H1 (cell line): Measurements from ENCODE around the gene BCAP31. TPM values are rescaled to one million over a fixed set of nuclear protein-coding genes. Genes with fewer than 3 reads are reported as not detected.
"Not testable (repeated sequence)": the region's sequence is repeated elsewhere in the genome, so short reads cannot be mapped to it uniquely, and the experiment has no call there.

Experiments used
- CTCF ChIA-PET: fragments of 300-600 bp; sonication (Branson Sonifier 250); formaldehyde crosslinking; loops from one replicate; lab custom pipeline; 2021; ENCODE audit not compliant: partially characterized antibody; lab: Charles Lee
- POLR2A ChIA-PET: fragments of 300-600 bp; sonication (Branson Sonifier 250); formaldehyde crosslinking; loops from one replicate; lab custom pipeline; 2021; ENCODE audit warnings: inconsistent platforms; ENCODE audit not compliant: partially characterized antibody; lab: Charles Lee
- DNase-seq, 2 experiments: peaks; one replicate each; pipeline versions ENCODE4 v3.0.0 to v3.0.0-alpha.2; 2010 to 2022; ENCODE audit warnings: low spot score in 2 of 2, low read depth in 1 of 2, mixed read lengths in 1 of 2
- FAIRE-seq: peaks from 2 replicates; lab custom pipeline; 2011; peaks lifted over from hg19 to GRCh38; lab: Jason Lieb, UNC
- H2AFZ ChIP-seq: 2 replicates; pipeline ENCODE4 v1.8.1; 2012; ENCODE audit warnings: low read length, inconsistent platforms
- H2AK5ac ChIP-seq: 2 replicates; pipeline ENCODE4 v1.6.1; 2013; ENCODE audit warnings: low read depth, low read length
- H2BK120ac ChIP-seq: replicated peaks from 2 replicates; pipeline ENCODE3; 2013; ENCODE audit warnings: low read depth, low read length, inconsistent platforms
- H2BK12ac ChIP-seq: 2 replicates; pipeline ENCODE4 v1.6.1; 2013; ENCODE audit warnings: low read depth, low read length
- H2BK15ac ChIP-seq: 2 replicates; pipeline ENCODE4 v1.6.1; 2013; ENCODE audit warnings: low read length
- H2BK20ac ChIP-seq: 2 replicates; pipeline ENCODE4 v1.6.1; 2013; ENCODE audit warnings: low read length
- H2BK5ac ChIP-seq: 2 replicates; pipeline ENCODE4 v1.6.1; 2013; ENCODE audit warnings: low read depth, low read length
- H3K14ac ChIP-seq: 2 replicates; pipeline ENCODE4 v1.6.1; 2013; ENCODE audit warnings: inconsistent platforms; ENCODE audit not compliant: insufficient read length
- H3K18ac ChIP-seq: 2 replicates; pipeline ENCODE4 v1.6.1; 2013; ENCODE audit warnings: low read length; ENCODE audit errors: extremely low read depth
- H3K23ac ChIP-seq: 2 replicates; pipeline ENCODE4 v1.6.1; 2013; ENCODE audit warnings: inconsistent platforms; ENCODE audit not compliant: insufficient read length
- H3K23me2 ChIP-seq: 2 replicates; pipeline ENCODE4 v1.6.1; 2013; ENCODE audit warnings: low read depth, low read length
- H3K27ac ChIP-seq: 2 replicates; pipeline ENCODE4 v1.6.1; 2011; ENCODE audit warnings: low read depth, low read length, inconsistent platforms
- H3K27me3 ChIP-seq, 4 experiments: replicated peaks in 1 of 4; 1 replicate in 1 of 4; 2 replicates in 3 of 4; pipeline versions ENCODE4 v1.6.1 to v1.8.1; 2011 to 2013; ENCODE audit warnings: low read length in 3 of 4, mild to moderate bottlenecking in 3 of 4, inconsistent platforms in 2 of 4, mixed read lengths in 2 of 4, moderate library complexity in 1 of 4; ENCODE audit not compliant: control insufficient read depth in 3 of 4, insufficient read depth in 3 of 4; ENCODE audit errors: extremely low read depth in 1 of 4
- H3K36me3 ChIP-seq, 4 experiments: 2 replicates each; pipeline versions ENCODE4 v1.6.1 to v1.8.1; 2011 to 2013; ENCODE audit warnings: mild to moderate bottlenecking in 4 of 4, low read length in 3 of 4, moderate library complexity in 2 of 4, control low read depth in 1 of 4, inconsistent platforms in 1 of 4; ENCODE audit not compliant: insufficient read depth in 4 of 4, control insufficient read depth in 2 of 4
- H3K4ac ChIP-seq: replicated peaks from 2 replicates; pipeline ENCODE3; 2013; ENCODE audit warnings: low read length, low read depth, mixed read lengths, inconsistent platforms; ENCODE audit not compliant: insufficient read length
- H3K4me1 ChIP-seq, 4 experiments: replicated peaks in 1 of 4; 1 replicate in 1 of 4; 2 replicates in 3 of 4; pipeline versions ENCODE4 v1.6.1 to v1.8.1; 2011 to 2013; ENCODE audit warnings: low read length in 3 of 4, inconsistent platforms in 2 of 4, mixed read lengths in 1 of 4; ENCODE audit not compliant: insufficient read depth in 4 of 4, control insufficient read depth in 3 of 4
- H3K4me2 ChIP-seq, 2 experiments: 2 replicates each; pipeline versions ENCODE4 v1.6.1 to v1.8.1; 2011 to 2013; ENCODE audit warnings: low read depth in 2 of 2, low read length in 2 of 2, control low read depth in 1 of 2, inconsistent platforms in 1 of 2, mild to moderate bottlenecking in 1 of 2; ENCODE audit not compliant: insufficient read depth in 1 of 2
- H3K4me3 ChIP-seq, 4 experiments: fragments of 200-600, 300-600 bp in 1 of 4; sonication (generic), shearing (Covaris generic), sonication (Bioruptor Twin) in 1 of 4; 2 replicates each; pipeline versions ENCODE4 v1.5.1 to v1.8.1; 2011 to 2016; ENCODE audit warnings: low read length in 4 of 4, low read depth in 3 of 4, control low read depth in 2 of 4, inconsistent platforms in 2 of 4, mild to moderate bottlenecking in 2 of 4, mixed read lengths in 1 of 4, moderate library complexity in 1 of 4; ENCODE audit not compliant: insufficient read depth in 2 of 4; ENCODE audit errors: extremely low read depth in 1 of 4
- H3K56ac ChIP-seq: replicated peaks from 2 replicates; pipeline ENCODE3; 2013; ENCODE audit warnings: low read depth, mild to moderate bottlenecking, mixed read lengths, low read length, inconsistent platforms; ENCODE audit not compliant: insufficient read length
- H3K79me1 ChIP-seq: 2 replicates; pipeline ENCODE4 v1.6.1; 2013; ENCODE audit warnings: low read depth, low read length, control low read depth
- H3K79me2 ChIP-seq, 2 experiments: 2 replicates each; pipeline versions ENCODE4 v1.6.1 to v1.8.1; 2012 to 2013; ENCODE audit warnings: low read length in 2 of 2, mild to moderate bottlenecking in 2 of 2, inconsistent platforms in 1 of 2; ENCODE audit not compliant: insufficient read depth in 2 of 2, control insufficient read depth in 1 of 2
- H3K9ac ChIP-seq, 4 experiments: replicated peaks in 1 of 4; 1 replicate in 1 of 4; 2 replicates in 3 of 4; pipeline versions ENCODE4 v1.6.1 to v1.8.1; 2011 to 2013; ENCODE audit warnings: low read depth in 3 of 4, low read length in 3 of 4, control low read depth in 2 of 4, mild to moderate bottlenecking in 2 of 4, moderate library complexity in 2 of 4, inconsistent platforms in 1 of 4; ENCODE audit errors: extremely low read depth in 1 of 4
- H3K9me3 ChIP-seq, 2 experiments: 2 replicates each; pipeline versions ENCODE4 v1.6.1 to v1.8.1; 2012 to 2013; ENCODE audit warnings: mild to moderate bottlenecking in 2 of 2, moderate library complexity in 2 of 2, control low read depth in 1 of 2, inconsistent platforms in 1 of 2, low read depth in 1 of 2, low read length in 1 of 2, mixed read lengths in 1 of 2; ENCODE audit not compliant: insufficient read depth in 2 of 2
- H4K20me1 ChIP-seq, 2 experiments: replicated peaks in 1 of 2; 2 replicates each; pipeline versions ENCODE3 to v1.8.1; 2011 to 2013; ENCODE audit warnings: inconsistent platforms in 2 of 2, low read length in 2 of 2, mild to moderate bottlenecking in 1 of 2; ENCODE audit not compliant: insufficient read depth in 2 of 2, control insufficient read depth in 1 of 2
- H4K5ac ChIP-seq: 2 replicates; pipeline ENCODE4 v1.6.1; 2013; ENCODE audit warnings: low read length, low read depth, mixed read lengths, inconsistent platforms; ENCODE audit not compliant: insufficient read length
- H4K8ac ChIP-seq: 2 replicates; pipeline ENCODE4 v1.8.0; 2013; ENCODE audit warnings: mild to moderate bottlenecking, moderate library complexity, low read length, inconsistent platforms; ENCODE audit not compliant: insufficient read depth; ENCODE audit errors: extremely low read depth
- H4K91ac ChIP-seq: replicated peaks from 2 replicates; pipeline ENCODE3; 2013; ENCODE audit warnings: low read length, mixed read lengths, inconsistent platforms; ENCODE audit not compliant: insufficient read length
- POU5F1 ChIP-seq: IDR thresholded peaks from 2 replicates; pipeline ENCODE4 v1.6.1; 2011; ENCODE audit warnings: low read depth, mild to moderate bottlenecking, low read length, moderate library complexity
- TAF1 ChIP-seq: IDR thresholded peaks from 2 replicates; pipeline ENCODE4 v1.6.1; 2011; ENCODE audit warnings: mild to moderate bottlenecking, low read depth, low read length
- WGBS, 2 experiments: shearing (Covaris generic) in 1 of 2; methylation state at CpG; one replicate each; pipeline versions ENCODE4 v1.1.6 to v1.1.7; 2013 to 2015; ENCODE audit warnings: low lambda C conversion rate in 2 of 2, mixed read lengths in 2 of 2, inconsistent platforms in 1 of 2, low coverage in 1 of 2, missing lambda C conversion rate in 1 of 2; ENCODE audit not compliant: insufficient replicate concordance in 2 of 2, insufficient coverage in 1 of 2, insufficient read length in 1 of 2; ENCODE audit errors: extremely low coverage in 1 of 2, missing lambda C conversion rate in 1 of 2; 5-methylcytosine and 5-hydroxymethylcytosine counted together
- polyA plus RNA-seq, 7 experiments: library from polyadenylated mRNA; depleted of rRNA in 3 of 7; stranded (reverse) in 5 of 7; unstranded in 2 of 7; fragments of >200 nt in 5 of 7; fragments of 200-250 nt in 2 of 7; gene quantifications; 1 replicate in 5 of 7; 2 replicates in 1 of 7; 4 replicates in 1 of 7; pipeline versions ENCODE4 v1.2.1 to v1.2.3, GENCODE V29; 2011 to 2013; ENCODE audit warnings: missing spikeins in 2 of 7, mixed read lengths in 2 of 7
- total RNA-seq: library from RNA; stranded (reverse); fragmentation: NEBNext Ultra II Directional; extraction: Animal tissue kit (Norgen Biotek cat#: 25700); gene quantifications from 2 replicates; pipeline ENCODE4 v1.2.1, GENCODE V29; 2021

Gene BCAP31
- total and polyA plus RNA-seq, 2 of the 8 experiments (the other 6 are each of a cell fraction or from before 2014, with no cell fraction given) = 136 to 159 TPM

- TF ChIP-seq TAF1 = 0 out of 2 replicates have a peak, but pooled peaks have one; percentile 10
- TF ChIP-seq POU5F1 = no peak
These were observed 39.6 kb downstream of the BCAP31 start (continued) for GRCh38 chrX:153684467-153685155.

- H2BK15ac ChIP-seq, DNase-seq, H2BK12ac ChIP-seq, H3K4ac ChIP-seq, H3K27ac ChIP-seq, H3K79me1 ChIP-seq, H3K9me3 ChIP-seq, H3K36me3 ChIP-seq, H3K14ac ChIP-seq, H3K79me2 ChIP-seq, H3K56ac ChIP-seq, H3K23ac ChIP-seq, H3K4me2 ChIP-seq, H3K27me3 ChIP-seq, H2AFZ ChIP-seq, H3K4me3 ChIP-seq, H2BK20ac ChIP-seq, H4K8ac ChIP-seq, H3K18ac ChIP-seq, H4K91ac ChIP-seq, H4K5ac ChIP-seq, H3K23me2 ChIP-seq, H4K20me1 ChIP-seq, H2AK5ac ChIP-seq, FAIRE-seq, H3K9ac ChIP-seq: not testable (repeated sequence)
- Histone ChIP-seq H2BK5ac (0 out of 2 replicates have a peak overlapping the region, but pooled peaks have one; percentile 16), H2BK120ac (peak overlapping the region; percentile 64), H3K4me1 (peaks cover 0 to 19% (median 8%) of the 10 kb centered on the region in 4 experiments; a peak in 6 of 7 replicates)
- CTCF ChIA-PET = interaction anchor here (0.9 to 2.9 kb wide), 7 partner anchors 8 to 48 kb away, joined by 4 to 24 read pairs (median 7); partner anchors contain the start of gene PNCK
- POLR2A ChIA-PET = interaction anchor here (1.3 to 1.6 kb wide), 3 partner anchors 12 to 43 kb away, joined by 3 to 5 read pairs (median 3); partner anchors contain the start of gene DUSP9
- 92% methylated on average over 5 of the region's 8 CpGs; no CpG with 5 or more reads in 1 of the 2 experiments for WGBS, 2 experiments
These were observed 40.7 kb downstream of the BCAP31 start for GRCh38 chrX:153683486-153683885.
